Activated T-cell treated with anti-CD3 and anti-CD28 coated beads for 48 hours (primary cell): ENCODE results near the gene RNF34.

ENCODE experiments used
- DNase-seq: peaks from one replicate; pipeline ENCODE4 v3.0.0-alpha.2; 2020; ENCODE audit warnings: low read depth

Gene RNF34

DNA sequence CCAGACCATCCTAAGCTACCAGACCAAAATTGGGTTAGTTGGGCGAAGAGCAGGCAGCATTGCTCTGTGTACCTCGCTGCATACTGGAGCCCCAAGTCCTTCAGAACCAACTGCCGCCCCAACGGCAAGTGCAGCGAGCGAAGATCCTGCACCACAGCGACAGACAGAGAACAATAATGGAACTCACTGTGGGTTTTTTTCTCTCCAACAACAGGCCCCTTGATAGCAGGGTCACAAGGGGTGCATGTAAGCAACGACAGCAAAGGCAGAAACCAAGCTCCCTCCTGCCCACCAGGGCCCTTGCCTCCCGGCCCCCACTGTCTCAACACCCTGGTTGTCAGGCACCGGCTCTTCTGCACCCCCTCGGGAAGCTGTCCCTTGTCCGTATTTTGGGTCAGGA, 39.0 kb downstream of the RNF34 start:
- no peak for DNase-seq

- no peak for DNase-seq
These were observed 39.8 kb downstream of the RNF34 start for GRCh38 chr12:121439715-121440114.

- no peak for DNase-seq
These were observed 40.9 kb downstream of the RNF34 start for GRCh38 chr12:121440768-121441167.

DNA sequence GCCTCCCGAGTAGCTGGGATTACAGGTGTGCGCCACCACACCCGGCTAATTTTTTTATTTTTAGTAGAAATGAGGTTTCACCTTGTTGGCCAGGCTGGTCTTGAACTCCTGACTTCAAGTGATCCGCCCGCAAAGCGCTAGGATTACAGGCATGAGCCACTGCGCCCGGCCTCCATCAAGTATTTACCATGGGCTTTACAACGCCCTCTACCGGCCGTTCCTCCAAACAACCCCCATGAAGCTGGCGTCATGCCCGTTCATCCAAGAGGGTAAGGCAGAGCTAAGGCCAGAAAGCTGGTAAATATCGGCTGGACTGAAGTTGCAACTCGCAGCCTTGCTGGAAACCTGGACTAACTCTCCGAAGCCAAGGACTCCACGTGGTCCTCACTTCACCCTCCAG, 41.6 kb downstream of the RNF34 start:
- no peak for DNase-seq

DNA sequence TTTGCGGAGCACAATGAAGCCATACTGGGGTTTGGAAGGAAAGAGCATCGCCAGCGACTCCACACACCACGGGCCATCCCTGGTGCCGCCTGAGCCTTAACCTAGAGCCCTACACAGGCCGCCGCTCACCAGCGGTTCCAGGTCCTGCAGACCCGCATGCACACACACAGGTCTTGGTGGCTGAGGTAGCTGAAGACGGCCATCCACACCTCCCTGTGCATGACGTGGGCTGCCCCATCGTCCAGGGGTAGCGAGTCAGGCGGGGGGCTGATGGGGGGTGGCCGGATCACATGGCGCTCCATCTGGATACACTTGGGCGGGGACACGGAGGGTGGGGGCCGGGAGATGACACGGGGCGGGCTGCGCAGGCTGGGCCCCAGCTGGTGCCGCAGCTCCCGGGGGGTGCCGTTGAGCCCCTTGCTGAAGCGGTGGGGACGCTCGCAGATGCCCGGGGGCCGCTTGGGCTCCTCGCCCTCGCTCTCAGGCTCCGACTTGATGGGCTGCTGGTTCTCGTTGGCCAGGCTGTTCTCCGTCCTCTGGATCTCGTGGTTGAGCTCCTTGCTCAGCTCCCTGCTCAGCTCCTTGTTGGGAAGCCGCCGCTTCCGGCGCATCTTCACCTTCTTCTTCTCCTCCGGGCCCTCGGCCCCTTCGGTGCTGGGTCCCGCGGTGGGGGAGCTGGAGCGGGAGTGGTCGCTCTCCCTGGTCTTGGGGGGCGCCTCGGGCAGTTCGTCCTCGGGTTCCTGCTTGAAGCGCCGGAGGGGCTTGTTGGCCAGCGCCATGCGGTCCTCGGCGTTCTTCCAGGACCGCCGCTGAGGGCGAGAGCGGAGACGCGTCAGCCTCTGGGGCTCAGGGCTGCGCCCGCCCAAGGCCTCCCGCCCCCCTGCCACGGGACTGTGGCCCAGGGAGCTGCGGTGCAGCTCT, 42.4 kb downstream of the RNF34 start:
- no peak for DNase-seq

DNA sequence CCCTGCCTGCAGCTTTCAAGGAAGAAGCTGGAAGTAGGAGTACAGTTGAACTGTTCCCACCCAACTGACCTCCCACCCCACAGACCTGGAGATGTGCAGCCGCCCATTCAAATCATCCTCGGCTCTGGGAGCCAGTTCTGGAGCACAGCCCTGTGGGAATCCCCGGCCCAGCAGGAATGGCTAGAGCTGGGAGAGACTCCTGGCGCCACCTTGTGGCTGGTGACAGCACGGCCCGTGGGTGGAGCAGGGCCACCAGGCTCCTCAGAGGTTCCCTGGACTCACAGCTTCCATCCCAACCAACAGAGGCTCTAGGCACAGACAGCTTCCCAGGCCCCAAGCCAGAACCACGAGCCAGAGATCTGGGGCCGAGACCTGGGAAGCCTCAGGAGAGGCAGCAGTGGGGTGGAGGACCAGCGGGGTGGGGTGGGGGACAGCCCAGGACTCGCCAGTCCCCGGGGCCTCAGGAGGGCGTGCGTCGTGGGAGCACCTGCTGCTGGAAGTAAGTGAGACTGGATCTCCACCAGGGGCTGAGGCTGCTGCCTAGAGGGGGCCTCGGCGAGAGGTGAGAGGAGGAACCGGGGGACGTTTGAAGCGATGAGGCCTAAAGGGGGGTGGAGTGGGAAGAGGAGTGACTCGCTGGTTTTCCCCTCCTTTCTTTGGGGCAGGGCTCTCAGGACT, 43.4 kb downstream of the RNF34 start:
- DNase-seq = peak; percentile 68

DNA sequence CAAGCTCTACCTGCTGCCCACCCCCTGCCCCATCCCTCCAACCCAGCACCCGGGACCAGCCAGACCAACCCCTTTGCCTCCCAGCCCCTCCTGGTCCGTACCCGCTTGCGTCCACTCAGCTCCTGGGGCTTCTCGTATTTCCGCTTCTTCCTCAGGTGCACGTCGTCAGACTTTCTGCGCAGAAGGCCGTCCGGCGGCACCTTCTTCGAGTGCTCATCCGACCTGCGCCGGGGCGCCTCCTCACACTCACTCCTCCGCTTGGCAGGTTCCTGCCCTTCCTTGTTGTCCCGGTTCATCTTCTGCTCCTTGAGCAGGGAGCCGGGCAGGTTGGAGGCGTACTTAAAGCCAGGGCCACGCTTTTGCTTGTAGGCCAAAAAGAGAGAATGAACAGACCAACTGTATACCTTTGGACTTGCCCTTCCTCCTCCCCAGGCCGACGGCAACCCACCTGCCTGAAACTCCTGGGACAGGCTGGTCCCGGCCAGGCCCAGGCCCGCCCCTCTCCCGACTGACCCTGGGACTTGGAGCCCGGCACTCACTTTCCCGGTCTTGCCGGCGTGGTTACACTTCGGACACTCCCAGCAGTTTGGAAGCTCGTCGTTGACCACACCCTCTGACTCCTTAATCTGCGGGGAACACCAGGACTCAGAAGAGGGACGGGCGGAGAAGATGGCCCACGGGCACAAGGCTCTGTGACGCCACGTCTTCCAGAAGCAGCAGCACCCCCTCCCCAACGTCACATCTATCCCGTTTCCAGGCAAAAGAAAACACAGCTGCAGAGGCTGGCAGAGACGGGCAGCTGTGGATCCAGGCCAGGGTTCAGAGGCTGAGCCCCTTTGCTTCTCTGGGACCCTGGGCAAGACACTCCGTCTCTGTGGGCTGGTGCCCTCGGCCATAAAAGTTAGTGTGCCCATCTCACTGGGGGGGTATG, 44.3 kb downstream of the RNF34 start:
- DNase-seq = no peak

DNA sequence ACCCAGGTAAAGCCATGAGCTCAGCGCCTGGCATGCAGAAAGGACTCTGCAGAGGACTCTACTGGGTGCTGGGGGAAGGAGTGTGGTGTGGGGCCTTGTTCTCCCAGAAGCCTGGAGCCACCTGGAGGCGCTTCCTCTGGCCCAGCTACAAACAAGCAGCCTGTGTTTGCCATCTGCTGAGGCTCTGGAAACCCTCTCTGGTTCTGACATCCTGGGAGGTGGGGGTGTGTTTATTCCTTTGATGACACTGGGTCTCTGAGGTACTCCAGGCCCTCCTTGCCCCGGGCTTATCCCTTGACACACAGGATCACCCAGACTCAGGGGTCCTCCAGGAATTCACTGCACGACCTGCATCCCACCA, 44.9 kb downstream of the RNF34 start:
- no peak for DNase-seq

DNA sequence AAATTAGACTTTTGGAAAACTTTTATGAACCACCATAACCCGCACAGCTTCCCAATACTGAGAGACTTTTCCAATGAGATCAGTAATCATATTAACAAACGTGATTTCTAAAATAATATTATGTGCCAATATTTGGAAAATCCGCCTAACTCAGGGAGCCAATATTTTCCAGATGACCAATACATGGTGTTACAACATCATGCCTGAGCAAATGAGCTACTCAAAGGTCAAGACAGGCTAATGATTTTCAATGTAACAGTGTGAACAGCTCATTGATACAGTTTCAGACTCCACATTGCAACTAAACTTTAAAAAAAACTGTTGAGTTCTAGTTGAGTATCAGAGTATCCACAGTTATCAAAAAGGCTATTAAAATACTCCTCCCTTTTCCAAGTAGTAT, 46.8 kb downstream of the RNF34 start:
- no peak for DNase-seq

GRCh38 chr12:121448771-121449315, 48.9 kb downstream of the RNF34 start:
- no peak for DNase-seq

DNA sequence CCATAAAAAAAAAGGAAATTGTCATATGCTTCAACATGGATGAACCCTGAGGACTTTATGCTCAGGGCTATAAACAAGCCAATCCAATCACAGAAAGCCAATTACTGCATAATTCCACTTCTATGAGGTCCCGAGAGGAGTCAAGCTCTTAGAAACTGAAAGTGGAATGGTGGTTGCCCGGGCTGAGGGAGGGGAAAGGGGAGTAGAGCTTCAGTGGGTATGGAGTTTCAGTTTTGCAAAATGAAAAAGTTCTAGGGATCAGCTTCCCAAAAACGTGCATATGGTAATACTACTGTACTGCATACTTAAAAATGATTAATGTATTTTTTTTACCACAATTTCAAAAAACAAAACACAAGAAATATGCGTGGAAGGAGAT, 52.0 kb downstream of the RNF34 start:
- DNase-seq = no peak

DNA sequence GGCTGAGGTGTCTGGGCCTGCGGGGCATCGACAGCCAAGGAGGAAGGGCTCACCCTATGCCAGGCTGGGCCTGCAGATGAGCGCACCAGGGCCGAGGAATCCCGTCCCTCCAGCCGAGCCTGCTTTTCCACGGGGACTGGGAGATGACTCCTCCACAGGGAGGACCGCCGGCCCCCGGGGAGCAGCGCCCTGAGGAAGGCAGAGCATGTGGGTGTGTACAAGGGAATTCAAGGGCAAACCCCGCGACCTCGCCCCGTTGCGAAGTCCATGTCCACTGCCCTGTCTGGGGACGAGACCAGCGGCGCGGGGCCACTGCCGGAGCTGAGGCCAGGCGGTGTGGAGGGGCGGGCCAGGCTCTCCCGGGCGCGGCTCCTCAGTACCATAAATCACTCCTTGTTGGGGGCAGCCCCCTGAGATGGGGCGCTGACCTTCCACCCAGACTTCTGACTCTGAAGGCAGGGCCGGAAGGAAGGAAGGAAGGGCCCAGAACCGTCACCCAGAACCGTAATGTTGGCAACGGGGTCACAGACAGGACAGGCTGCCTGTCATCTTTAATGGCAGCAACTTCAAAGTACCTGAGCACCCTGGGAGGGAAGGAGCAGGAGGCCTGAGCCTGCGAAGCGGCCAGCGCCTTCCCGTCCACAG, 52.5 kb downstream of the RNF34 start:
- no peak for DNase-seq

- no peak for DNase-seq
These were observed 53.1 kb downstream of the RNF34 start for GRCh38 chr12:121452985-121453360.

DNA sequence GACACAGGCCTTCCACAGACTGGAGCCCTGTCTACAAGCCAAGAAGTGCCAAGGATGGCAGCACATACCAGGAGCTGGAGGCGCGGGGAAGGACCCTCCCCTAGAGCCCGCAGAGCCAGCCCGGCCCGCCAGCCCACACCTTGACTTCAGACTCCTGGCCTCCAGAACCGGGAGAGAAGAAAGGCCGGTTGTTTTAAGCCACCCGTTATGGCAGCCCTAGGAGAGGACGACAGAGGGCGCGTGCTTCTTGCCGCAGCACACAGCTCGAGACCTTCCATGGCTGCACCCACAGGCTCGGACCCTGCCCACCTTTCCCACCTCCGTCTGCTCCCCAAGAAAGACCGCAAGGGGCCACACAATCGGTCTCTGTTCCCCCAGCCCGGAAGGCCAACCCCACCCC, 53.7 kb downstream of the RNF34 start:
- no peak for DNase-seq

- DNase-seq = no peak
These were observed 55.0 kb downstream of the RNF34 start for GRCh38 chr12:121454921-121455320.

- DNase-seq = no peak
These were observed 56.0 kb downstream of the RNF34 start for GRCh38 chr12:121455766-121456420.

GRCh38 chr12:121456551-121456950, 56.6 kb downstream of the RNF34 start:
- DNase-seq = no peak

DNA sequence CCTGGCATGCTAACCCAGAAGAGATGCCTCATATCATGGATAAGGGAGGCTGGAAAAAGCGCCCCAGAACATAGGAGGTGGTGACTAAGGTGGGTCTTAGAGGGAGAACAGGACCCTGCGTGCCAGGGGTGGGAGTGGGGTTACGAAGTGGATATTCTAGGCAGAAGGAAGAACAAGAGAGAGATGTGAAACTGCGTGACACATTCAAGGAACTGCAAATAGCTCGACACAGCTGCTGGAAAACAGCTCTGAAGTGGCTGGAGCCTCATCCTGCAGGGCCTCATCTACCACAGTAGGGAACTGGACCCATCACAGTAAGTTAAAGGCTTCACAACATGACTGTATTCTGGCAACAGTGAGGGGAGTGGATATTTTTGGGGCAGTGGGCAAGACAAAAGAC, 61.1 kb downstream of the RNF34 start:
- DNase-seq = no peak

DNA sequence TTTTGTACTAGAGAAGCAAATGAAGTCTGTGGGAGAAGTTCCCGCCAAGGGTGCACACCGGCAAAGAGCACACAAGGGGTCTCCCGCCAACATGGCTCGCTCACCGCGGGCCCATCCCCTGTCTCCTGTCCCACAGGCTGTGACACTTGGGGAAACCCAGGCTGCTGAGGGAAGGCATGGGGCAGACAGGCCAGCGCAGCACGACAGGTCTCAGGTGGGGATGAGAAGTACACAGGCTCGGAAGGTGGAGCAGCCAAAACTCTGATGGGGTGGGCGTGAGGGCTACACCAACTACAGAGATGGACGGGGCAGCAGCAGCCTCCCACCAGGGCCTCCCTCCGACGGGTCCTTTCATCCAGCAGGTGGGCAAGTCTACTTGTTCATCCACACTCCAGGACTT, 64.4 kb downstream of the RNF34 start:
- DNase-seq = no peak

GRCh38 chr12:121465921-121466793, 66.2 kb downstream of the RNF34 start:
- DNase-seq = peak; percentile 47
